GM12872 (cell line): ENCODE results near the gene NRF1.

Experiments used
- TF ChIP-seq, protein P1 (sequence below): IDR thresholded peaks from 3 replicates; pipeline ENCODE4 v1.5.1; 2011; ENCODE audit warnings: low read depth, mild to moderate bottlenecking, low read length, moderate library complexity; ENCODE audit not compliant: insufficient read depth

NRF1 gene

DNA sequence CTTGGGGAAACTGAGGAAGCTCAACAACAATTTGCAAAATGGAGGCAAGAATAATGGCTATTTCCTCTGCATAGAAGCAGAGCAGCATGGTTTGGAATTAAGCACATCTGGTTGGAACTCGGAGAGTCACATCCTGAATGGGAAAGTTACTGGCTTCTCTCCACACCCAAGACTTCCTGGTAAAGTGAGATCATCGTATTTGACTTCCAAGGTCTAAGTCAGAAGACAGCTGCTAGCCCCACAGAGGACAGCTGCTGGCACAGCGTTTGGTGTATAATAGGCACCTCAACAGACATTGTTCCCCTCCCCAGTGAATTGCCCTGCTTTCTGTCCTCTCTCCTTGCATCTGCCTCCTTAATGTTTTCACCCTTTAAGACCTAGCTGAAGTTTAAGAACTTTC lies 37.0 kb upstream of the NRF1 start:
- TF ChIP-seq, protein P1, sequence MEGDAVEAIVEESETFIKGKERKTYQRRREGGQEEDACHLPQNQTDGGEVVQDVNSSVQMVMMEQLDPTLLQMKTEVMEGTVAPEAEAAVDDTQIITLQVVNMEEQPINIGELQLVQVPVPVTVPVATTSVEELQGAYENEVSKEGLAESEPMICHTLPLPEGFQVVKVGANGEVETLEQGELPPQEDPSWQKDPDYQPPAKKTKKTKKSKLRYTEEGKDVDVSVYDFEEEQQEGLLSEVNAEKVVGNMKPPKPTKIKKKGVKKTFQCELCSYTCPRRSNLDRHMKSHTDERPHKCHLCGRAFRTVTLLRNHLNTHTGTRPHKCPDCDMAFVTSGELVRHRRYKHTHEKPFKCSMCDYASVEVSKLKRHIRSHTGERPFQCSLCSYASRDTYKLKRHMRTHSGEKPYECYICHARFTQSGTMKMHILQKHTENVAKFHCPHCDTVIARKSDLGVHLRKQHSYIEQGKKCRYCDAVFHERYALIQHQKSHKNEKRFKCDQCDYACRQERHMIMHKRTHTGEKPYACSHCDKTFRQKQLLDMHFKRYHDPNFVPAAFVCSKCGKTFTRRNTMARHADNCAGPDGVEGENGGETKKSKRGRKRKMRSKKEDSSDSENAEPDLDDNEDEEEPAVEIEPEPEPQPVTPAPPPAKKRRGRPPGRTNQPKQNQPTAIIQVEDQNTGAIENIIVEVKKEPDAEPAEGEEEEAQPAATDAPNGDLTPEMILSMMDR: no peak

DNA sequence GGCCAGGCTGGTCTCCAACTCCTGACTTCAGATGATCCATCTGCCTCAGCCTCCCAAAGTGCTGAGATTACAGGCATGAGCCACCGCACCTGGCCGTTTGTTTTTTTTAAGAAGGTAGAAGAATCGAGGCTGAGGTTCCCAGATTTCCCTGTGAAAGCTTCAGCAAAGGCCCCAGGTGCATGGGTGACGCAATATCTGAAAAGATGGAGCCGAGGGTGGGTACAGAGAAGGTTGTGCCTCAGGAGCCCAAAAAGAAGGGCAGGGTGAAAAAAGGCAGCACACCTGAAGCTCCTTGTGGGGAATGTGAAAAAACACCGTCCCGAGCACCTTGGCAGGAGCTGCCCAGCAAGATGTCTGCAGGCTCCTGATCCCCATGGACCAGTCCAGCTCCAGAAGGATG lies 35.8 kb upstream of the NRF1 start:
- TF ChIP-seq, protein P1: no peak

DNA sequence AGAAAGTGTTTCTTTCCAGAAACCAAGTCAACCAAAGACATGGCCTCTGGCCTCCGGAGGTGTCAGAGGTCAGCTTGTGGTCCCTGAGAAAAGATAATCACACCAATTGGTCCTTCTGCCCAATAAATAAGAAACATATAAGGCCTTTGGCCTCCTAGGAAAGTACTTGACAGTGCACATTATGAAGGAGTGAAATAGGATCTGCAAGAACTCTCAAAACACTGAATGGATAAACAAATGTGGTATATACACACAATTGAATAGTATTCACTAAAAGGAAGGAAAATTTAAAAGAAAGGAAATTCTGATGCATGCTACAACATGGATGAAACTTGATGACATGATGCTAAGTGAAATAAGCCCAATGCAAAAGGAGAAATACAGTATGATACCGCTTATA lies 35.4 kb upstream of the NRF1 start:
- TF ChIP-seq, protein P1: no peak

DNA sequence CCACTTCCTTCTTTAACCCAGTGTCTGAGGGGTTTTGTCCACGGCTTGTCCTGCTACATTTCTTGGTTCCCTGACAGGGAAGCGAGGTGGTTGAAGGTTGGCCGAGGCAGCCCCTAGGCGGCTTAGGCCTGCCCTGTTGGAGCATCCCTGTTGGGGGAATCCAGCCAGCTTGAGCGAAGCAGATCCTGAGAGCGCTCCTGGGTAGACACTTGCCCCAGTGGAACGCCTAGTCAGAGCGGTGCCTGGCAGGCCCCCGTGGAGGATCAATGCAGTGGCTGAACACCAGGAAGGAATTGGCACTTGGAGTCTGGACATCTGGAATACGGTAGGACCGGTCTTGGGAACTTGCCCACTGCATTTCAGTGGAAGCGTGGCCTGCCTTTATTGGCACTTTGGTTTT lies 32.7 kb upstream of the NRF1 start:
- TF ChIP-seq, protein P1: no peak

DNA sequence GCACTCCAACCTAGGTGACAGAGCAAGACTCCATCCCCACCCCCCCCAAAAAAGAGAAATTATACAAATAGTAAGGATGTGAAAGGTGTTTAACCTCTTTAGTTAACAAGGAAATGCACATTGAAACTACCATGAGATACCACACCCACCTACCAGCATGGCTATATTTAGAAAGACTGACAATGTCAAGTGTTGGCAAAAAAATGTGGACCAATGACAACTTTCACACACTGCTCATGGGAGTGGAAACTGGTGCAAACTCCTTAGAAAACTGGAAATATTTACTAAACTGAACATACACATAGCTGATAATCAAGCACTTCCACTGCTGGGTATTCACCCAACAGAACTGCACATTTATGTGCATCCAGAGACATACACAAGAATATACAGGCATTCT lies 23.3 kb upstream of the NRF1 start:
- TF ChIP-seq, protein P1: no peak

DNA sequence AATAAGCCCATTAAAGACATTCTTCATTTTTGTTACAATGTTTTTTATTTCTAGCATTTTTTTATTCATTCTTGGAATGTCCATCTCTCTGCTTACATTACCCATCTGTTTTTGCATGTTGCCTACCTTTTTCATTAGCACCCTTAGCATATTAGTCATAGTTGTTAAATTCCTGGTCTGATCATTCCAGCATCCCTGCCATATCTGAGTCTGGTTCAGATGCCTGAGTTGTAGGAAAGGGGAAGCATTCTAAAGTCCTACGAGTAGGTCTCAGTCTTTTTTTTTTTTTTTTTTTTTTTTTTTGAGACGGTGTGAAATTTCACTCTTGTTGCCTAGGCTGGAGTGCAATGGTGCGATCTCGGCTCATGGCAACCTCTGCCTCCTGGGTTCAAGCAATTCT lies 19.7 kb upstream of the NRF1 start:
- TF ChIP-seq, protein P1: no peak

DNA sequence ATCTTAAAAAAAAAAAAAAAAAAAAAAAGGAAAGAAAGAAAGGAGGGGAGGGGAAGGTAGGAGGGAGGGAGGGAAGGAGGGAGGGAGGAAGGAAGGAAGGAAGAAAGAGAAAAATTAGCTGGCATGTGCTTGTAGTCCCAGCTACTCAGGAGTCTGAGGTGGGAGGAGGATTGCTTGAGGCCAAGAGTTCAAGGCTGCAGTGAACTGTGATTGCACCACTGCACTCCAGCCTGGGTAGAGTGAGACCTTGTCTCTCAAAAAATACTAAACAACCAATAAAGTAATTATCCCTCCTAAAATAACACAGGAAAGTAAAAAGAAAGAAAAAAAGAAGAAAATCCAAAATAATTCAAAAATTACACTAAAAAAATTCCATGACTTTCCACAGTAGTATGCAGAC lies 13.8 kb upstream of the NRF1 start:
- TF ChIP-seq, protein P1: no peak

DNA sequence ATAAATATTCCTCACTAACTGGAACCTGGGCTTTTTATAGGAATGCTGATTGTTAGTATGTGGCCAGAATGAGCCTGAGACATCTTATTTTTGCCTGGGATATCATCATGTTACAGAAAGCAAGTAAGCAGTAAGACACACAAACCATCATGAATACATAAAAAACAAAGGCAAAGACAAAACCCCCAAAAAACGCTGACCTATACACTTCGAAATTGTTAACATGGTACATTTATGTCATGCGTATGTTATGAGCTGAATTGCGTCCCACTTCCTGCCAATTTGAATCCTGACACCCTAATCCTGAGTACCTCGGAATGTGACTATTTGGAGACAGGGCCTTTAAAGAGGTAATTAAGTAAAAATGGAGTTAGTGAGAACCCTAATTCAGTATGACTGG lies 12.3 kb upstream of the NRF1 start:
- TF ChIP-seq, protein P1: no peak
